GM12873 (cell line): ENCODE results near the gene MBD5.

Source experiments
- CTCF ChIP-seq: IDR thresholded peaks from 2 replicates; pipeline ENCODE4 v1.5.1; 2012; ENCODE audit warnings: low read depth, mild to moderate bottlenecking, moderate library complexity, low read length, control low read depth; ENCODE audit not compliant: insufficient read depth; ENCODE audit errors: missing control alignments

The MBD5 gene

GRCh38 chr2:148450531-148450930, 429.6 kb downstream of the MBD5 start:
- no peak for TF ChIP-seq CTCF

- TF ChIP-seq CTCF: no peak
Measured at GRCh38 chr2:148451046-148451445, 430.2 kb downstream of the MBD5 start.

- TF ChIP-seq CTCF: no peak
Measured at GRCh38 chr2:148455791-148456190, 434.9 kb downstream of the MBD5 start.

- TF ChIP-seq CTCF: no peak
Measured at GRCh38 chr2:148458171-148458570, 437.3 kb downstream of the MBD5 start.

- no peak for TF ChIP-seq CTCF
Measured at GRCh38 chr2:148459377-148459778, 438.5 kb downstream of the MBD5 start.

- TF ChIP-seq CTCF: no peak
Measured at GRCh38 chr2:148461876-148462275, 441.0 kb downstream of the MBD5 start.

- no peak for TF ChIP-seq CTCF
Measured at GRCh38 chr2:148475626-148476025, 454.7 kb downstream of the MBD5 start.
